Lower lobe of right lung (tissue), 2 donors: ENCODE data around the gene ATG10. TPM values are rescaled to one million over a fixed set of nuclear protein-coding genes. Genes with fewer than 3 reads are reported as not detected.
"Not testable (repeated sequence)": the region's sequence is repeated elsewhere in the genome, so short reads cannot be mapped to it uniquely, and the experiment has no call there.

Source experiments
- ATAC-seq, 2 donors: fragments of 200-7000 bp; cut with Tn5 transposase; one replicate each; pipeline ENCODE4 v1.9.1; 2020 to 2022; ENCODE audit warnings: mild to moderate bottlenecking in 2 of 2, moderate library complexity in 2 of 2
- DNase-seq: peaks from one replicate; pipeline ENCODE4 v3.0.0-alpha.2; 2020
- H3K27ac ChIP-seq: fragments of 200-600 bp; one replicate; pipeline ENCODE4 v1.8.0; 2022
- H3K27me3 ChIP-seq: fragments of 200-600 bp; one replicate; pipeline ENCODE4 v1.8.0; 2022; ENCODE audit warnings: low read depth
- H3K36me3 ChIP-seq: fragments of 200-600 bp; one replicate; pipeline ENCODE4 v1.8.0; 2022; ENCODE audit warnings: mild to moderate bottlenecking
- H3K4me1 ChIP-seq: fragments of 200-600 bp; one replicate; pipeline ENCODE4 v1.8.0; 2022
- H3K4me3 ChIP-seq: fragments of 200-600 bp; one replicate; pipeline ENCODE4 v1.8.0; 2022; ENCODE audit warnings: mild to moderate bottlenecking
- H3K9me3 ChIP-seq: fragments of 200-600 bp; one replicate; pipeline ENCODE4 v1.8.0; 2022
- intact Hi-C: fragments of 100-400 bp; cut with DNase I; formaldehyde crosslinking; loops from one replicate; pipeline ENCODE4 v1.11.0; 2022
- total RNA-seq: library from RNA; stranded (reverse); fragmentation: NEBNext Ultra II Directional; extraction: Animal tissue kit (Norgen Biotek cat#: 25700); gene quantifications from one replicate; pipeline ENCODE4 v1.2.1, GENCODE V29; 2021
- TF ChIP-seq, protein P1 (sequence below): fragments of 200-600 bp; IDR thresholded peaks from one replicate; pipeline ENCODE4 v1.8.0; 2022; ENCODE audit warnings: antibody characterized with exemption, mild to moderate bottlenecking
- donor health status: DM: no; HTN: yes; CAD: no; lungs with severe emphysema.

Gene ATG10
- total RNA-seq, 1 donor from 2014 or later, result 5.4 TPM

DNA sequence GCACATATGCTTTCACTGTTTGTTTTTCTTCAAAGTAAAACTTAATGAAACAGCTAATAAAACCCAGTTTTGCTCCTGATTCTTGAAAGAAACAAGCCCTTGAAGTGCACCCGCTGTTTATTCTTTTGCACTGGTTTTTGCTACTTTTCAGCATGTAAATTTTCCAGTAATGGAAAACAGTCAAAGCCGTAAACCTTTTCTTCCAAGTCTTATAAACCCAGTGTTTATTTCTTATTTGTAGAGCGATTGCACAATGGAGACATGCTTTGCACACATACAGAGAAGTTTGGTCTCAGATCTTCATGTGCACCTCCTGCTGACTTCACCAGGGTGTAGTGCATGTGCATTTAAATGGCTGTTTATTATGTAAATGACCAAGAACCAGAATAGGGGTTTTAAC lies 51.8 kb downstream of the ATG10 start:
- H3K27me3 ChIP-seq, result no peaks in the 10 kb centered on the region
- H3K4me1 ChIP-seq, result no peaks in the 10 kb centered on the region
- no peaks in the 10 kb centered on the region for H3K36me3 ChIP-seq
- H3K27ac ChIP-seq, result no peak overlapping the region
- intact Hi-C loops, result no loop called here
- TF ChIP-seq, protein P1, sequence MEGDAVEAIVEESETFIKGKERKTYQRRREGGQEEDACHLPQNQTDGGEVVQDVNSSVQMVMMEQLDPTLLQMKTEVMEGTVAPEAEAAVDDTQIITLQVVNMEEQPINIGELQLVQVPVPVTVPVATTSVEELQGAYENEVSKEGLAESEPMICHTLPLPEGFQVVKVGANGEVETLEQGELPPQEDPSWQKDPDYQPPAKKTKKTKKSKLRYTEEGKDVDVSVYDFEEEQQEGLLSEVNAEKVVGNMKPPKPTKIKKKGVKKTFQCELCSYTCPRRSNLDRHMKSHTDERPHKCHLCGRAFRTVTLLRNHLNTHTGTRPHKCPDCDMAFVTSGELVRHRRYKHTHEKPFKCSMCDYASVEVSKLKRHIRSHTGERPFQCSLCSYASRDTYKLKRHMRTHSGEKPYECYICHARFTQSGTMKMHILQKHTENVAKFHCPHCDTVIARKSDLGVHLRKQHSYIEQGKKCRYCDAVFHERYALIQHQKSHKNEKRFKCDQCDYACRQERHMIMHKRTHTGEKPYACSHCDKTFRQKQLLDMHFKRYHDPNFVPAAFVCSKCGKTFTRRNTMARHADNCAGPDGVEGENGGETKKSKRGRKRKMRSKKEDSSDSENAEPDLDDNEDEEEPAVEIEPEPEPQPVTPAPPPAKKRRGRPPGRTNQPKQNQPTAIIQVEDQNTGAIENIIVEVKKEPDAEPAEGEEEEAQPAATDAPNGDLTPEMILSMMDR, result no peak
- no peak overlapping the region for H3K4me3 ChIP-seq
- no peaks in the 10 kb centered on the region for H3K9me3 ChIP-seq
- ATAC-seq, result no peak
- no peak for DNase-seq

DNA sequence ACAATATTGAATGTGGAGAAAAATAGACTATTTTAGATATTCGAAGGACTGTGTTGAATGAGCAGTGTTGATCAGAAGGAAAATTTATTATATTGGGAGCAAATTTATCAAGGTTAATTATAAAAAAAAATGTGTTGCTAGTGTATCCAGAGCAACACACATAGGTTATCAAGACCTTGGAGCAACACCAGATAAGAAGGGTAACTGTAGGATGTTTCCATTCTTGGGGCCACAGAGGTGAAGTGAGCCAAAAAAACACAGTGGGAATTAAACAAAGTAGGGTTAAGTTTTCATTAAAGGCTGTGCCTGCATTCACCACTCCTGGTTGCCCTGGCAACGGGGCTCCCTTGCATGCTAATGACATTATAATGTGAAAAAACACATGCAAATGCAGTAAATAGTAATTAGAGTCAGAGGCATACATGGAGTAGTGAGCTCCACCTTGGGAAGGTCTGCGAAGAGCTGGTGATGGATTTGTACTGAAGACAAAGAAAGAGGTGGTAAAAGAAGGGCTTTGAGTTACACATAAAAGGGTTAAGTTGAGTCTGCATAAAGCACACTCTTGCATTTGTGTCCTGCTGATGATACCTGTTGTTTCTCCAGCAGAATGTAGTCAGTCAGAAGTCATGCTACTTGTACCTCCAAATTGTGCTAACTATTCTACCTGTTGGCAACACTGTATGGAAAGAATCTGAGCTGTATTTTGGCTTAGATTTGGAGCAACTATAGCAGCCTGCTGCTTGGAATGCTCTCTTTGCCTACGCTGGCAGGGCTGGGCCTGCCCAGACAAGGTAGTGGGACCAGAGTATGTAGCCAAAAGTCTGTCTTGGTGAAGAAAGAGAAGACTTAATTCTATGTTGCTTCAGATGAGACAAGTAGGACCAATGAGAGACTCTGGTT lies 59.6 kb downstream of the ATG10 start:
- intact Hi-C loops, result no loop called here
- H3K9me3 ChIP-seq, result no peaks in the 10 kb centered on the region
- H3K27ac ChIP-seq, result no peak overlapping the region
- TF ChIP-seq, protein P1, result no peak
- no peaks in the 10 kb centered on the region for H3K27me3 ChIP-seq
- DNase-seq, result no peak
- H3K36me3 ChIP-seq, result no peaks in the 10 kb centered on the region
- H3K4me1 ChIP-seq, result no peaks in the 10 kb centered on the region
- ATAC-seq, result no peak
- H3K4me3 ChIP-seq, result no peak overlapping the region

DNA sequence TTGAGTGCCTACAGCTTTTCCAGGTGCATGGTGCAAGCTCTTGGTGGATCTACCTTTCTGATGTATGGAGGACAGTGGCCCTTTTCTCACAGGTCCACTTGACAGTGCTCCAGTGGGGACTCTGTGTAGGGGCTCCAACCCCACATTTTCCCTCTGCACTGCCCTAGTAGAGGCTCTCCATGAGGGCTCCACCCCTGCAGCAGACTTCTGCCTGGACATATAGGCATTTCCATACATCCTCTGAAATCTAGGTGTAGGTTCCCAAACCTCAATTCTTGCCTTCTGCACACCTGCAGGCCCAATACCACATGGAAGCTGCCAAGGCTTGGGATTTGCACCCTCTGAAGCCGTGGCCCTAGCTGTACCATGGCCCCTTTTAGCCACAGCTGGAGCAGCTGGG lies 71.1 kb downstream of the ATG10 start:
- H3K27ac ChIP-seq, ATAC-seq, intact Hi-C loops: not testable (repeated sequence)

DNA sequence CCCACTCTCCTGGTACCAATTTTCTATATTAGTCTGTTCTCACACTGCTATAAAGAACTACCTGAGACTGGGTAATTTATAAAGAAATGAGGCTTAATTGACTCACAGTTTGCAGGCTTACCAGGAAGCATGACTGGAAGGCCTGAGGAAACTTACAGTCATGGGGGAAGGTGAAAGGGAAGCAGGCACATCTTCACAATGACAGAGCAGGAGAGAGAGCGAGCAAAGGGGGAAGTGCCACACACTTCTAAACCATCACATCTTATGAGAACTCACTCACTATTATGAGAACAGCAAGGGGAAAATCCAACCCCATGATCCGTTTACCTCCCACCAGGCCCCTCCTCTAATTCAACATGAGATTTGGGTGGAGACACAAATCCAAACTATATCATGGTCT lies 72.2 kb downstream of the ATG10 start:
- H3K4me1 ChIP-seq, result no peaks in the 10 kb centered on the region
- TF ChIP-seq, protein P1, result no peak
- H3K27me3 ChIP-seq, result no peaks in the 10 kb centered on the region
- H3K9me3 ChIP-seq, result peaks cover 5% of the 10 kb centered on the region
- H3K4me3 ChIP-seq, result no peak overlapping the region
- intact Hi-C loops, result no loop called here
- DNase-seq (no peak), ATAC-seq (no peak)
- no peak overlapping the region for H3K27ac ChIP-seq
- no peaks in the 10 kb centered on the region for H3K36me3 ChIP-seq

More for the DNA sequence above, 71.1 kb downstream of the ATG10 start:
- H3K4me1 ChIP-seq, DNase-seq, H3K36me3 ChIP-seq, H3K4me3 ChIP-seq, H3K9me3 ChIP-seq, H3K27me3 ChIP-seq: not testable (repeated sequence)

DNA sequence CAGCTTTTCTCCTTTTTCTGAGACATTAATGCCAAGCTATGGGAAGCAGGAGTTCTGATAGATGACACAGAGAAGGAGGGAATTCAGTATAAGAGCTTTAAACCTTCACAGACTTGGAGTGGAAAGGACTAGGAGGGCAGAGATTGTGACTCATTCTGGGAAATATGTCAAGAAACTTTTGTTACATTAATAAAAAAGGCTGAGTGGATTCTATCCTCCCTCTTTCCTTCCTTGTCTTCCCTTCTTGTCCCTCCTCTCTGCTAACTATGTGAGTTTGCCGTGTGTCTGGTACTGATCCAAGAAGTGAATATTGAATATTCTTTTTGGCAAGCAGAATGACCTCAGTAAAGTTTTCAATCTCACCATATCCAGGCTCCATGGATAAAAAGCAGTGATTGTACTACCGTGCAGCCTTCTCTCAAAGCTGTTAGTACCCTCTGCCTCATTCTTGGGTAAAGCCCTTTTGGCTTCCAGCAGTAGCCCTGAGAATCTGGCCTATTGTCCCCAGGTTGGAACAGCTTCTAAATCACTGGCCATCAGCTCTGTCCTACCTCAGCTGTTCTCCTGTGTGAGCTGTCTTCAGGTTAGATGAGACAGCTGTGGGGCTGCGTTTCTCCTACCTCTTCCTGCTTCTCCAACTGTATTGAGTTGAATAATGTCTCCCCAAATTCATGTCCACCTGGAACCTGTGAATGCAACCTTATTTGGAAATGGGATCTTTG lies 73.9 kb downstream of the ATG10 start:
- intact Hi-C loops, result no loop called here
- Histone ChIP-seq H3K4me3 (no peak overlapping the region), H3K36me3 (no peaks in the 10 kb centered on the region), H3K9me3 (peaks cover 5% of the 10 kb centered on the region), H3K27me3 (no peaks in the 10 kb centered on the region), H3K27ac (no peak overlapping the region), H3K4me1 (no peaks in the 10 kb centered on the region)
- ATAC-seq (no peak), DNase-seq (no peak)
- TF ChIP-seq, protein P1, result no peak

DNA sequence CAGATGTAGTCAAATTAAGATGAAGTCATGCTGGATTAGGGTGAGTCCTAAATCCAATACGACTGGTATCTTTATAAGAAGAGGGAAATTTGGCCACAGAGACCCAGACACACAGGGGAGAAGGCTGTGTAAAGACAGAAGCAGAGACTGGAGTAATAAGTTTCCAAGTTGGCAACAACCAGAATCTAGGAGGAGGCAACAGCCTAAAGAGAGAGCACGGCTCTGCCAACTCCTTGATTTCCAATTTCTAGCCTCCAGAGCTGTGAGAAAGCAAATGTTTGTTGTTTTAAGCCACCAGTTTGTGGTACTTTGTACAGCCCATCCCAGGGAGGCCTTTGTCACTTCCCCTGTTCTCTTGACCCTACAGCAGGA lies 74.4 kb downstream of the ATG10 start:
- Histone ChIP-seq H3K27ac (no peak overlapping the region), H3K9me3 (peaks cover 5% of the 10 kb centered on the region), H3K4me1 (no peaks in the 10 kb centered on the region), H3K36me3 (no peaks in the 10 kb centered on the region), H3K4me3 (no peak overlapping the region), H3K27me3 (no peaks in the 10 kb centered on the region)
- DNase-seq (no peak), ATAC-seq (no peak)
- TF ChIP-seq, protein P1, result no peak
- intact Hi-C loops, result no loop called here
